ENCODE results near the gene ICE2. TPM values are rescaled to one million over a fixed set of nuclear protein-coding genes. Genes with fewer than 3 reads are reported as not detected.

The ICE2 gene
- total and polyA plus RNA-seq, 4 donors = 7.1 to 62.0 (median 26.0) TPM

DNA sequence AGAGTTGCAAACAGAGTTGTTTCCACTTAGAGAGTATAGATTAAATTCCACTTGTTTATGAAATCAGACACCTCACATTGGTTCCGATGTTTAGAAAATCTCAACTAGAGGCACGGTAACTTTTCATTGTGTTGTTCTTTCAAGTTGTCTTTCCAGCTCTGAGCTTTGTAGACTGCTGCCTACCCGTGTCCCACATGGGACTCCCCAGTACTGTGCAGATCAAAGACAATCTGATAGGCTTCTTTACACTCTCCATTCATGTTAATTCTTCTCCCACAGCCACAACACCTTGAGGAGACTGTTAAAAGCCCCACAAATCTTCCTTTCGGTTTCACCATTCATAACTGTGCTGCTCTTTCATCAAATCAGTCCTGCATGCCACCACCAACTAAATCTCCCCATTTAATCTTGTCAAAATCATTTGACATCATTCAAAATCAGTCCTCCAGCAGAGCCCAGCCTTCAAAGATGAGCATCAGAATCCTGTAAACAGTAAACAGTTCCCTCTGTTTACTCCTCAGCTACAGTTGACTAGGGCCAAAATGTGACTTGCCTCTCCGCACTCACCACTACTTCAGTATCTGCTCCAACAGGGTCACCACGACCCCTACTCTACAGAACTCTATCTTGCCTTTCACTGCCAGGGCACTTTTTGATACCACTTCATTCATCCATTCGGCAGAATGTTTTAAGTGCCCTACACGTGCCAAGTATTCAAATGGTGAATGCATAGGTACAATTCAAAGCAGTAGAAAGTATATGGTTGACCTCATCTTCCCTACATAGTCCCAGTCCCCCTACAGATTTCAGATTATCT, 89.5 kb downstream of the ICE2 start:
- WGBS, 2 donors = 12 to 13% methylated on average over 8 of the region's 8 CpGs
- Histone ChIP-seq H3K36me3 (ENCODE audit: control insufficient read depth in 1 of 2, insufficient read depth in 2 of 2, low read length in 1 of 2) (peaks cover 0 to 2% of the 10 kb centered on the region in 2 donors), H3K27ac (ENCODE audit: low read depth in 1 of 2, low read length in 2 of 2) (peak overlapping the region in 1 of 2 donors; percentile 38), H3K4me3 (ENCODE audit: low read length in 2 of 2) (peak overlapping the region in 1 of 2 donors; percentile 21), H3K4me1 (ENCODE audit: control insufficient read depth in 1 of 2, insufficient read depth in 2 of 2, low read length in 2 of 2) (peaks cover 4 to 21% of the 10 kb centered on the region in 2 donors), H3K27me3 (ENCODE audit: control insufficient read depth in 1 of 2, insufficient read depth in 2 of 2, low read length in 1 of 2) (no peaks in the 10 kb centered on the region), H3K9me3 (ENCODE audit: control insufficient read depth, low read length) (no peaks in the 10 kb centered on the region)
- ATAC-seq (ENCODE audit: low FRiP score) (no peak), DNase-seq (no peak)
- intact Hi-C loops (cut with DNase I) = no loop called here

DNA sequence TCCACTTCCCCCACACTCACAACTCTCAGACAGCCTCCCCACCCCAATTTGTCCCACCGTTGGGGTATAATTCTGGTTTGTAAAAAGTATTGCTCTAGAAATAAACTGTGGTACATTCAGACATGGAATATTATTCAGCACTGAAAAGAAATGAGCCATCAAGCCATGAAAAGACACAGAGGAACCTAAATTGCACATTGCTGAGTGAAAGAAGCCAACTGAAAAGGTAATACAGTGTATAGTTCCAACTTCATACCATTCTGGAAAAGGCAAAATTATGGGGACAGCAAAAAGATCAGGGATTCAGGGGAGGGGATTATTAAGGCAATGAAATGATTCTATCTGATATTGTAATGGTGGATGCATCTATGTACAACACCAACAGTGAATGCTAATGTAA, 91.6 kb downstream of the ICE2 start:
- ATAC-seq (ENCODE audit: low FRiP score) (no peak), DNase-seq (no peak)
- H3K36me3 ChIP-seq (ENCODE audit: control insufficient read depth in 1 of 2, insufficient read depth in 2 of 2, low read length in 1 of 2) = peaks cover 0 to 2% of the 10 kb centered on the region in 2 donors
- intact Hi-C loops (cut with DNase I) = no loop called here
- H3K4me1 ChIP-seq (ENCODE audit: control insufficient read depth in 1 of 2, insufficient read depth in 2 of 2, low read length in 2 of 2) = peaks cover 4 to 24% of the 10 kb centered on the region in 2 donors
- 71 to 87% methylated on average over 1 of the region's 1 CpG for WGBS, 2 donors
- H3K27me3 ChIP-seq (ENCODE audit: control insufficient read depth in 1 of 2, insufficient read depth in 2 of 2, low read length in 1 of 2) = no peaks in the 10 kb centered on the region
- no peaks in the 10 kb centered on the region for H3K9me3 ChIP-seq (ENCODE audit: control insufficient read depth, low read length)
- no peak overlapping the region for H3K4me3 ChIP-seq (ENCODE audit: low read length in 2 of 2)
- no peak overlapping the region for H3K27ac ChIP-seq (ENCODE audit: low read depth in 1 of 2, low read length in 2 of 2)

DNA sequence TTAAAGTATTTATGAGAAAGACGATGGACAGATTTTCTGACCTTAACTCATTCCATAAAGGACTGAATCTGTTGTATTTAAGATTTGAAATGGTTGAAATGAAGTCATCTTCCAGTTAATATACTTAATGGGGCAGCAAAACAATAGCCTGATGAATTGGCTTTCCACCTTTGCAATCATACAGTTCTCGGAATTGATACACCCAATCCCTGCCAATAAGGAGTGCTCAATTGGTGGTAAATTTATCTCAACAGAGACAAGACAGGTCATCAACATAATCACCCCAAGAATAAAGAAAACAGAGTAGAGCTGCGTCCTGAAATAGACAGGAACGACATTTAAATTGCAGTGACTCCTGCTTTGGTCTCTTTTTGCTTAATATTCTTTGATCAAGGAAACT, 92.3 kb downstream of the ICE2 start:
- H3K27me3 ChIP-seq (ENCODE audit: control insufficient read depth in 1 of 2, insufficient read depth in 2 of 2, low read length in 1 of 2) = no peaks in the 10 kb centered on the region
- intact Hi-C loops (cut with DNase I) = no loop called here
- DNase-seq = no peak
- WGBS, 2 donors = 52 to 53% methylated on average over 4 of the region's 4 CpGs
- ATAC-seq (ENCODE audit: low FRiP score) = no peak
- no peak overlapping the region for H3K27ac ChIP-seq (ENCODE audit: low read depth in 1 of 2, low read length in 2 of 2)
- H3K4me3 ChIP-seq (ENCODE audit: low read length in 2 of 2) = no peak overlapping the region
- H3K9me3 ChIP-seq (ENCODE audit: control insufficient read depth, low read length) = no peaks in the 10 kb centered on the region
- peaks cover 2% of the 10 kb centered on the region in 2 donors for H3K36me3 ChIP-seq (ENCODE audit: control insufficient read depth in 1 of 2, insufficient read depth in 2 of 2, low read length in 1 of 2)
- H3K4me1 ChIP-seq (ENCODE audit: control insufficient read depth in 1 of 2, insufficient read depth in 2 of 2, low read length in 2 of 2) = peaks cover 4 to 27% of the 10 kb centered on the region in 2 donors

DNA sequence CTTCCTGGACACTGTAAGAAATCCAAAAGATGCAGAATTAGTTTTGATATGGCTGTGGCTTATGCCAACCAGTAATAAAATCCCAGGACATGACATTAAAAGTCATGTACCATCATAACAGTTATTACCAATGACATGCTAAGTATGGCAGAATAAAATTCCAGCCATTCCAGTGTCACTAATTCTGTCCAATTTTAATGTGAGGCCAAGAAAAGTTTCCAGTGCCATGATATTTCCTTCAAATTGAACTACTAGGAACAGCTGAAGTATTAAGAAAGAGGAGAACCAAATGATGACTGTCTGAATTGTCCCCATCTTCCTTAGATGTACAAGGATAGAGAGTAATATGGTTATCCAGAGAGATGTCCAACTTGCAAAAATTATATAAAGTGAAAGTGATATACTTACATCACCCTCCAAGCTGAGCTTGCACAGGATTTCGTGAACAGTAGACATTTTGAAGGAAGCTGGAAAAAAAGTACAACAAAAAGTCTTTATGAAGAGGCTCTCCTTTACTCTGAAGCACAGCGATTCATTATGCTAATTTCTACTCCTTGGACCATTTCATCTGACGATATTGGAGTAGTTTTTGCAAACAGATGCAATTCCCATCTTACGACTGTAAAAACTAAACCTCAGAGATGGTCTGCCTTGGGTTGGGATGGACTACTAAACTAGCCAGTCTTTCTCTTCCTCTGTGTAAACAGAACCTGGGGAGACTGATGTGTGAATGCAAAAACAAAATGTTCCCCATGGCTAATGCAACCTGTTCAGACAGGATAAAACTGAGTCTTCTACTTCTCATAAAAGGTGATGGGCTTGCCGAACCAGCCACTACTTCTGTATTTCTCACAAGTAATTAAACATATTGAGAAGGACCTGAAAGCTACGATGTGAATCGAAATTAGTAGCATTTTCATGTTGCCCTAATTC, 93.1 kb downstream of the ICE2 start:
- 75% methylated on average over 7 of the region's 7 CpGs for WGBS, 2 donors
- Histone ChIP-seq H3K4me3 (ENCODE audit: low read length in 2 of 2) (no peak overlapping the region), H3K4me1 (ENCODE audit: control insufficient read depth in 1 of 2, insufficient read depth in 2 of 2, low read length in 2 of 2) (peaks cover 4 to 27% of the 10 kb centered on the region in 2 donors), H3K9me3 (ENCODE audit: control insufficient read depth, low read length) (no peaks in the 10 kb centered on the region), H3K27me3 (ENCODE audit: control insufficient read depth in 1 of 2, insufficient read depth in 2 of 2, low read length in 1 of 2) (no peaks in the 10 kb centered on the region), H3K27ac (ENCODE audit: low read depth in 1 of 2, low read length in 2 of 2) (no peak overlapping the region), H3K36me3 (ENCODE audit: control insufficient read depth in 1 of 2, insufficient read depth in 2 of 2, low read length in 1 of 2) (peaks cover 2% of the 10 kb centered on the region in 2 donors)
- no peak for DNase-seq
- intact Hi-C loops (cut with DNase I) = no loop called here
- ATAC-seq (ENCODE audit: low FRiP score) = no peak

DNA sequence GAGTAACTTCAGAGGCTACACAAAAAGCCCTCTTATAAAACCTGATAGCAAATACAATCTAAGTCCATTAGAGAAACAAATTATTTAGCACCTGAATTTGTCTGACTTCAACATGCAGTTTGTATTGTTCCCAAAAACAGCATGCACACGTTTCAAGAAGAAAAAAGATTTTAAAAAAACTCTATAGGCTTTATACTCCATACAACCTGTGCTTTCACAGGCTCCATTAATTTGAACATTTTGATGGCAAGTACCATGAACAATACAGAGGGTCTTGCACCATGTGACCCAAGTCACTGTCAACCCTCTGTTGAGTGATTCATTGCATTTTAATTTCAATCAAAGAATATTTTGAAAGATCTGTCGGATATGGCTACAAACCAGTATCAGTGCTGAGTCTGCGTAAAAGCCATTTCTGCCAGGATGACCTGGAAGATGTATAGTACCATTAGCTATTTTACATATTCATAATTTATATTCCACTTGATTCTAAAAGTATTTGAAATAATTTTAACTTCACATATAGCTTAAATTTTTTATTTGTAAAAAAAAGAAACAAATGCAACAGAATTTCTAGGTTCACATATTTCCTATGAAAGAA, 94.3 kb downstream of the ICE2 start:
- H3K27ac ChIP-seq (ENCODE audit: low read depth in 1 of 2, low read length in 2 of 2) = no peak overlapping the region
- 61 to 63% methylated on average over 3 of the region's 3 CpGs for WGBS, 2 donors

DNA sequence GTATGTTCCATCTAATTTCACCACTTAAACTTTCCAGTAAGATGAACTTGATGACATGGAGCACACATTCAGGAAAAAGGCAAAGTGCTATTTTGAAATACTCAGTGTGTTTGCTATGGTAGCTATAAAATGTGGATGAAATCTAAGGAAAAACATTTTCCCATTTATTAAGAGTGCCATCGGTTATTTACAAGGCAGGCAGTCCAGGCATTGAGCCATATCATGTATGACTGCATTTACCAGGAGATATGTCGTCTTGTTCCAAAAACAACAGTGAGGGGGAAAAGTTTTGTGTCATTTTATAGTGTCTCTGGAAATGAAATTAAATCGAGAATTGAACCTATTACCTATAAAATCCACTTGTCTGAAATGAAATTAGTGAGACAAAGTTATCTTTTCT, 94.9 kb downstream of the ICE2 start:
- no peak overlapping the region for H3K27ac ChIP-seq (ENCODE audit: low read depth in 1 of 2, low read length in 2 of 2)
- intact Hi-C loops (cut with DNase I) = no loop called here
- H3K4me3 ChIP-seq (ENCODE audit: low read length in 2 of 2) = no peak overlapping the region
- peaks cover 0 to 2% of the 10 kb centered on the region in 2 donors for H3K36me3 ChIP-seq (ENCODE audit: control insufficient read depth in 1 of 2, insufficient read depth in 2 of 2, low read length in 1 of 2)
- H3K4me1 ChIP-seq (ENCODE audit: control insufficient read depth in 1 of 2, insufficient read depth in 2 of 2, low read length in 2 of 2) = peaks cover 8 to 20% of the 10 kb centered on the region in 2 donors
- no peaks in the 10 kb centered on the region for H3K9me3 ChIP-seq (ENCODE audit: control insufficient read depth, low read length)
- H3K27me3 ChIP-seq (ENCODE audit: control insufficient read depth in 1 of 2, insufficient read depth in 2 of 2, low read length in 1 of 2) = no peaks in the 10 kb centered on the region
- ATAC-seq (ENCODE audit: low FRiP score) (no peak), DNase-seq (no peak)
- 6 to 8% methylated on average over 3 of the region's 3 CpGs for WGBS, 2 donors

More for the DNA sequence above, 94.3 kb downstream of the ICE2 start:
- no peak for ATAC-seq (ENCODE audit: low FRiP score)
- DNase-seq = no peak
- Histone ChIP-seq H3K4me3 (ENCODE audit: low read length in 2 of 2) (no peak overlapping the region), H3K4me1 (ENCODE audit: control insufficient read depth in 1 of 2, insufficient read depth in 2 of 2, low read length in 2 of 2) (peaks cover 7 to 25% of the 10 kb centered on the region in 2 donors), H3K27me3 (ENCODE audit: control insufficient read depth in 1 of 2, insufficient read depth in 2 of 2, low read length in 1 of 2) (no peaks in the 10 kb centered on the region), H3K36me3 (ENCODE audit: control insufficient read depth in 1 of 2, insufficient read depth in 2 of 2, low read length in 1 of 2) (peaks cover 2% of the 10 kb centered on the region in 2 donors), H3K9me3 (ENCODE audit: control insufficient read depth, low read length) (no peaks in the 10 kb centered on the region)
- intact Hi-C loops (cut with DNase I) = no loop called here

DNA sequence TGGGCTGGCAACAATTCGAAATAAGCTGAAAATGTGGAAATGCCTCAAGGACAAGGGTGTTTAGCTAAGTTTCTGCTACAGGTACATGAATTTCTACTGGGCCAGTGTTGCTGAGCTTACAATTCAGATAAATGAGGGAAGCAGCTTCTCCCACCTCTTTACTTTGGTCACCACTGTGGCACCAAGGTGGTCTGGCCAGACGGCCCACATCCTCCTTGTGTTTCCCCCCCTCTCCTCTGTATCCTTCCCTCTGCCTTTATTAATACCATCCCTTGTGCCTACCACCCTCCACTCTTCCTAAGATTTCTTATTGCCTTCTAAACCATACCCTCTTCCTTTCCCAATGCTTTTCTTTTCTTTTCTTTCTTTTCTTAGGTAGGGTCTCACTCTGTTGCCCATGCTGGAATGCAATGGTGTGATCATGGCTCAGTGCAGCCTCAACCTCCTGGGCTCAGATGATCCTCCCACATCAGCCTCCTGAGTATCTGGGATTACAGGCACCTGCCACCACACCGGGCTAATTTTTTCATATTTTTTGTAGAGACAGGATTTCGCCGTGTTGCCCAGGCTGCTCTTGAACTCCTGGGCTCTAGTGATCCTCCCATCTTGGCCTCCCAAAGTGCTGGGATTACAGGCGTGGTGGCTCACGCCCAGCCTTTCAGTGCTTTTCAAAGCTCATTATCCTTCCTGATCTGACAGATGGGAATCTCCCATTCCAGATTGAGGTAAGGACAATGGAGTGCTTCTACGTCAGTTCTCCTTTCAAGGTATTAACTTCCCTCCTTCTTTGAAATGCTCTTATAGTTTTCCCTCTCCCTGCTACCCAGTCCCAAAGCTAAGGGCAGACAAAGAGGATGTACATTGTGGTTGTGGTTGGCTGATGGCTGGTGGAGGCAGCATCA, 95.9 kb downstream of the ICE2 start:
- H3K27ac ChIP-seq (ENCODE audit: low read depth in 1 of 2, low read length in 2 of 2) = no peak overlapping the region
- H3K4me3 ChIP-seq (ENCODE audit: low read length in 2 of 2) = no peak overlapping the region
- DNase-seq (no peak), ATAC-seq (ENCODE audit: low FRiP score) (no peak)
- H3K27me3 ChIP-seq (ENCODE audit: control insufficient read depth in 1 of 2, insufficient read depth in 2 of 2, low read length in 1 of 2) = no peaks in the 10 kb centered on the region
- H3K4me1 ChIP-seq (ENCODE audit: control insufficient read depth in 1 of 2, insufficient read depth in 2 of 2, low read length in 2 of 2) = peaks cover 8 to 17% of the 10 kb centered on the region in 2 donors
- WGBS, 2 donors = 82% methylated on average over 8 of the region's 8 CpGs
- peaks cover 0 to 2% of the 10 kb centered on the region in 2 donors for H3K36me3 ChIP-seq (ENCODE audit: control insufficient read depth in 1 of 2, insufficient read depth in 2 of 2, low read length in 1 of 2)
- intact Hi-C loops (cut with DNase I) = no loop called here
- H3K9me3 ChIP-seq (ENCODE audit: control insufficient read depth, low read length) = no peaks in the 10 kb centered on the region
